ENCODE results near the gene MOCS3. TPM values are rescaled to one million over a fixed set of nuclear protein-coding genes. Genes with fewer than 3 reads are reported as not detected.

Gene MOCS3
- total and polyA plus RNA-seq, 2 of the 13 experiments (the other 11 are each of a cell fraction or from before 2014, with no cell fraction given), result 3.7 to 8.4 TPM

- TF ChIP-seq, protein P1, sequence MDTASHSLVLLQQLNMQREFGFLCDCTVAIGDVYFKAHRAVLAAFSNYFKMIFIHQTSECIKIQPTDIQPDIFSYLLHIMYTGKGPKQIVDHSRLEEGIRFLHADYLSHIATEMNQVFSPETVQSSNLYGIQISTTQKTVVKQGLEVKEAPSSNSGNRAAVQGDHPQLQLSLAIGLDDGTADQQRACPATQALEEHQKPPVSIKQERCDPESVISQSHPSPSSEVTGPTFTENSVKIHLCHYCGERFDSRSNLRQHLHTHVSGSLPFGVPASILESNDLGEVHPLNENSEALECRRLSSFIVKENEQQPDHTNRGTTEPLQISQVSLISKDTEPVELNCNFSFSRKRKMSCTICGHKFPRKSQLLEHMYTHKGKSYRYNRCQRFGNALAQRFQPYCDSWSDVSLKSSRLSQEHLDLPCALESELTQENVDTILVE (CRISPR knock-in tag; IDR thresholded peaks at IDR 0.05), result peak; percentile 6; the same call in 1 of the 2 replicates
- TF ChIP-seq ZNF713 (CRISPR knock-in tag; IDR thresholded peaks at IDR 0.05), result no peak
- TF ChIP-seq SUZ12 (IDR thresholded peaks at IDR 0.05; ENCODE audit: low read depth, low read length), result no peak
- TF ChIP-seq KLF12 (CRISPR knock-in tag; IDR thresholded peaks at IDR 0.05; ENCODE audit: borderline replicate concordance), result peak; percentile 85
- TF ChIP-seq ZFP82 (CRISPR knock-in tag; IDR thresholded peaks at IDR 0.05; ENCODE audit: borderline replicate concordance), result peak; percentile 60; the same call in 1 of the 2 replicates
- peak; percentile 80 for TF ChIP-seq RNF2 (conservative IDR thresholded peaks at IDR 0.05; ENCODE audit: low read depth)
- TF ChIP-seq ZSCAN29 (CRISPR knock-in tag; conservative IDR thresholded peaks at IDR 0.05), result no peak; the same call in 1 of the 2 replicates
- TF ChIP-seq SAP130 (CRISPR knock-in tag; IDR thresholded peaks at IDR 0.05; ENCODE audit: low read depth), result peak; percentile 84
- peak; percentile 42; the same call in 1 of the 2 replicates for TF ChIP-seq ZMAT3 (CRISPR knock-in tag; conservative IDR thresholded peaks at IDR 0.05)
- no peak for TF ChIP-seq IKZF1 (IDR thresholded peaks at IDR 0.05)
- TF ChIP-seq, protein P2, sequence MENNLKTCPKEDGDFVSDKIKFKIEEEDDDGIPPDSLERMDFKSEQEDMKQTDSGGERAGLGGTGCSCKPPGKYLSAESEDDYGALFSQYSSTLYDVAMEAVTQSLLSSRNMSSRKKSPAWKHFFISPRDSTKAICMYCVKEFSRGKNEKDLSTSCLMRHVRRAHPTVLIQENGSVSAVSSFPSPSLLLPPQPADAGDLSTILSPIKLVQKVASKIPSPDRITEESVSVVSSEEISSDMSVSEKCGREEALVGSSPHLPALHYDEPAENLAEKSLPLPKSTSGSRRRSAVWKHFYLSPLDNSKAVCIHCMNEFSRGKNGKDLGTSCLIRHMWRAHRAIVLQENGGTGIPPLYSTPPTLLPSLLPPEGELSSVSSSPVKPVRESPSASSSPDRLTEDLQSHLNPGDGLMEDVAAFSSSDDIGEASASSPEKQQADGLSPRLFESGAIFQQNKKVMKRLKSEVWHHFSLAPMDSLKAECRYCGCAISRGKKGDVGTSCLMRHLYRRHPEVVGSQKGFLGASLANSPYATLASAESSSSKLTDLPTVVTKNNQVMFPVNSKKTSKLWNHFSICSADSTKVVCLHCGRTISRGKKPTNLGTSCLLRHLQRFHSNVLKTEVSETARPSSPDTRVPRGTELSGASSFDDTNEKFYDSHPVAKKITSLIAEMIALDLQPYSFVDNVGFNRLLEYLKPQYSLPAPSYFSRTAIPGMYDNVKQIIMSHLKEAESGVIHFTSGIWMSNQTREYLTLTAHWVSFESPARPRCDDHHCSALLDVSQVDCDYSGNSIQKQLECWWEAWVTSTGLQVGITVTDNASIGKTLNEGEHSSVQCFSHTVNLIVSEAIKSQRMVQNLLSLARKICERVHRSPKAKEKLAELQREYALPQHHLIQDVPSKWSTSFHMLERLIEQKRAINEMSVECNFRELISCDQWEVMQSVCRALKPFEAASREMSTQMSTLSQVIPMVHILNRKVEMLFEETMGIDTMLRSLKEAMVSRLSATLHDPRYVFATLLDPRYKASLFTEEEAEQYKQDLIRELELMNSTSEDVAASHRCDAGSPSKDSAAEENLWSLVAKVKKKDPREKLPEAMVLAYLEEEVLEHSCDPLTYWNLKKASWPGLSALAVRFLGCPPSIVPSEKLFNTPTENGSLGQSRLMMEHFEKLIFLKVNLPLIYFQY (CRISPR knock-in tag; IDR thresholded peaks at IDR 0.05; ENCODE audit: borderline replicate concordance), result no peak; the same call in 1 of the 2 replicates
- TF ChIP-seq ZNF468 (CRISPR knock-in tag; IDR thresholded peaks at IDR 0.05), result 0 out of 2 replicates have a peak, but pooled peaks have one; percentile 28
- TF ChIP-seq HCFC1 (IDR thresholded peaks at IDR 0.05; ENCODE audit: low read depth, low read length), result no peak; the same call in 1 of the 2 replicates
- TF ChIP-seq PITX1 (CRISPR knock-in tag; IDR thresholded peaks at IDR 0.05), result 0 out of 2 replicates have a peak, but pooled peaks have one; percentile 61
- peak; percentile 28 for TF ChIP-seq ZNF598 (CRISPR knock-in tag; IDR thresholded peaks at IDR 0.05; ENCODE audit: borderline replicate concordance)
- TF ChIP-seq GATAD2A (CRISPR knock-in tag; IDR thresholded peaks at IDR 0.05), result no peak; the same call in 1 of the 2 replicates
- no peak for TF ChIP-seq STAT5B (CRISPR knock-in tag; IDR thresholded peaks at IDR 0.05)
- peak; percentile 89; the same call in 1 of the 2 replicates for TF ChIP-seq ZNF383 (CRISPR knock-in tag; IDR thresholded peaks at IDR 0.05; ENCODE audit: borderline replicate concordance)
- TF ChIP-seq CENPX (CRISPR knock-in tag; IDR thresholded peaks at IDR 0.05), result no peak
- no peak; the same call in 1 of the 2 replicates for TF ChIP-seq ZNF451 (CRISPR knock-in tag; IDR thresholded peaks at IDR 0.05)
- TF ChIP-seq TOPORS (CRISPR knock-in tag; IDR thresholded peaks at IDR 0.05), result no peak; the same call in 1 of the 2 replicates
- TF ChIP-seq ZNF530 (CRISPR knock-in tag; IDR thresholded peaks at IDR 0.05; ENCODE audit: low read depth), result no peak
- peak; percentile 58; the same call in 1 of the 2 replicates for TF ChIP-seq MTF1 (CRISPR knock-in tag; IDR thresholded peaks at IDR 0.05)
- peak; percentile 56; the same call in 1 of the 2 replicates for TF ChIP-seq NFKB2 (CRISPR knock-in tag; IDR thresholded peaks at IDR 0.05; ENCODE audit: borderline replicate concordance)
- peak; percentile 25; the same call in 1 of the 2 replicates for TF ChIP-seq ZNF124 (CRISPR knock-in tag; IDR thresholded peaks at IDR 0.05)
These were observed at the start of gene MOCS3 (continued) for GRCh38 chr20:50958615-50959542.

Data from HepG2 (cell line).